Stimulated activated CD4-positive, alpha-beta T cell treated with anti-CD3 and anti-CD28 coated beads, TNF-alpha, amount 100 ng/mL, for 24 hours (primary cell): ENCODE measurements around the gene TTC7B.

Experiments used
- DNase-seq, 3 experiments: peaks; one replicate each; pipeline ENCODE4 v3.0.0-alpha.2; 2020; ENCODE audit warnings: low read depth in 3 of 3

Gene TTC7B

GRCh38 chr14:90617961-90618360 is 198.3 kb downstream of the TTC7B start:
- DNase-seq: no peak

DNA sequence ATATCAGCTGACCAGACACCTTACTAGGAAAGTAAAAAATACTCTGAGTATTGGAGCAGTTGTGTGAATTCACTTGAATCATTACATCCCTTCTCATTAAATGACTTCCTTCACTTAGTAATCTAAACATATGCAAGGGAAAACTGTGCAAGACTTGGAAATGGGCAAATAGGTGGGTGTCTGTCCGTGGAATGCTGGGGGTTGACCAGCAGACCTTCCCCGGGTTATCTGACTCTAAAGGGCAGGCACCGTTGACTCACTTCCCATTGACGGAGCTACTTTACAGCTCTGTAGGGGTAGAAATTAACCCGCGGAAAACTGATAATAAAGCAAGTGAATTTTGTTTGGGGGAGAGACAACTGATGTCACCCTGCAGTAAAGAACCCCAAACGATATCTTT is 199.3 kb downstream of the TTC7B start:
- no peak for DNase-seq

DNA sequence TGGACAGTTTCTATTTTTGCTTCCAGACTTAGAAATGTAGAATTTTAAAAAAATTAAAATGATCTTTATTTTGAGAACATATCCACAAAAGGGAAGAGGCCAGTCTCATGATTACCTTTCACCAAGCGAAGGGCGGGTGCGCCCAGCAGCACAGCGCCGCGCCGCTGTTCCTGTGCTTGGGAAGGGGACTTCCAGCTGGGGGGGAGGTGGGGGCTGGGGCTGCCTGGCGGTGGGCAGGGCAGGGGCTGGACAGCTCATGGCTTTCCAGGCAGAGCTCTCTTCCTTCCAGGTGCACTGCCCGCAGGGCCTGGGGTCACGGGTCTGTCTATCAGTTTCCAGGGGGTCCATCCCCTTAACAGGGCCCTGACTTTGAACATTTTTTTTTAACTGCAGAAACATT is 199.9 kb downstream of the TTC7B start:
- DNase-seq: no peak

DNA sequence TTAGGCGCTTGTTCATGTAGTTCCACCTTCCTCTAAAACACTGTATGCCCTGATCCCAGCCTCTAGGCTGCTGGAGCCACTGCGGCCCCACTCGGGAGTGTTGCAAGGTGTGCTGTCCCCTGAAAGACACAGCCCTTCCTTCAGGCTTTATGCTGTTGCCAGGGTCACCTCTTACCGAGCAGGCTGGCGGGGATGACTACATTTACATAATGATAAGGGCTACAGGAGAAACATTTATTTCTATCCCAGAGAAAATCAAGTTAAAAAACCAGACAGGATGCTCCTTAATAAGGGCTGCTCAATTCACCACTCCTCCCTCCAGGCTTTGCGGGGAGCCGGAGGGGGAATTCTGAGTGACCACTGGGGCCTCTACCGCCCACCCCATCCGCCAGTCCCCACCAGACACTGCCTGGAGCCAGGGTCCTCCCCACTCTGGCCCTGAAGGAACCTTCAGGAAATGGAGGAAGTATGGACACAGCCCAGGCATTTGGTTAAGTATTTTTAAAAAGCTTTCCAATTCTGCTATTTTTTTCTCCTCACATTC is 200.6 kb downstream of the TTC7B start:
- no peak for DNase-seq

DNA sequence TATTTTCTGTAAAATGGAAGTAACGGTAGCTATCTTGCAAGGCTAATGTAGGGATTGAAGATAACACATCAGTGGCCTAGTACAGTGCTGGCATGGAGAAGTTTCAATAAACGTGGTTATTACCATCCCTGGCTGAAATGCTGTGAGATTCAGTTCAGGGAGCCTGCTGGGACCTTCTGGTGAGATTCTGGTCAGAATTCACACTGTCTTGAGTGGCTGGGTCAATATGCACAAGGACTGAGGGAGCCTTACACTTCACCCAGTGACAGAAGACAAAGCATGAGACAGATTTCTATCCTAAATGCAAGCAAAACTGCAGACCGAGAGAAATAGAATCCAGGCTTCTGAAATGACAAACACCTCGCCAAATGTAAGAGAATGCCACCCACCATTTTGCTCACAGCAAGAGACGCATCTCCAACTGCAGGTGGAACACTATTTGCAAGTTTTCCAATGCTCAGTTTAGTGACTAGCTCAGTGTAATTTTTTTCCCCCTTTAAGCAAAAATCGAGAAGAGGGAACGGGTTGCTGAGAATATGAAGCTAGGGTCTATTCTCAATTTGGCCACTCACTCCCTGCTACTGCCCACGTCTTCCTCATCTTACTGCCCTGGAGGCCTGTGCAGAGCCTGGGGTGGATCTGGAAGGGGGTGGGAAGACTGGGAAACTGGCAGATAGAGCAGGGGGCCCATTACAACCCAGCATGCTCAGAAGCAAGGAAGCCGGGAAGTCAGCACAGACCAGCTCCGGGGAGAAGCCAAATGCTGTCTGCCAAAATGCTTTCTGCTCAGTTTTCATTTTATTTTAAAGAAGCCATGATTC is 201.3 kb downstream of the TTC7B start:
- no peak for DNase-seq

GRCh38 chr14:90613997-90614396 is 202.2 kb downstream of the TTC7B start:
- no peak for DNase-seq

- no peak for DNase-seq
These were observed 202.8 kb downstream of the TTC7B start for GRCh38 chr14:90613453-90613852.

DNA sequence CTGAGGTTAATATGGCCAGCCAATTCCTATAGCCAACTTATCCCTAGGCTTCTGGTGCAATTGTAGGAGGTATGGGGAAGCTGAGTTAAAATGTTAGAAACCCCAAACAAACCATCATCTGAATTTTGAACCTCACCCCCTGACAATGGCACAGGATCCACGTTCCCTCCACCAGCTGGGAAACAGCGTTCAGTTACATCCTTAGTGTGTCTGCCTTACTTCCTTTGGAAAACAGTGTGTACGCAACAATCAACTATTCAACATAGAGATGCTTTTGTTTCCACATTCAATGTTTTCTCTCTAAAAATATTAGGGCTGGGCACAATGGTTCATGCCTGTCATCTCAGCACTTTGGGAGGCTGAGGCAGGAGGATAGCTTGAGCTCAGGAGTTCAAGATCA is 203.4 kb downstream of the TTC7B start:
- no peak for DNase-seq

- DNase-seq: no peak
These were observed 204.3 kb downstream of the TTC7B start for GRCh38 chr14:90611936-90612335.

DNA sequence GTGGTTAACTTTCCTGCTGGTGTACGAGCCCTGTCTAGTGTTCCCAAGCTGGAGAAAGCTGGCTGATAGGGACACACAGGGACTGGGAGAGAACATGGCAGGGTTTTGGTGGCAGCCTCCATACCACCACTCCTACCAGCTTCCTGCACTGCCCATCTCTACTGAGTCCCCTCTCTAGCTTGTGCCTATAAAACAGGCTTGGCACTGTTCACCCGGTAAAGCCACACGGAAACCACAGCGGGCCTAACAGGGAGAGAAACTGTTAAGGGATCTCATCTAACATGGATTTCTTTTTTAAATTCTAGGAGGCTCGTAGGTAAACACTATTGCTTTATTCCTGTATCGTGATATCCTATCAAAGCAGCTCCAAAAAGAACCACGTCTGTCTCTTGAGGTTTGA is 204.7 kb downstream of the TTC7B start:
- DNase-seq: no peak

GRCh38 chr14:90610346-90611040 is 205.7 kb downstream of the TTC7B start:
- no peak for DNase-seq

- DNase-seq: no peak
These were observed 206.9 kb downstream of the TTC7B start for GRCh38 chr14:90609376-90609775.

DNA sequence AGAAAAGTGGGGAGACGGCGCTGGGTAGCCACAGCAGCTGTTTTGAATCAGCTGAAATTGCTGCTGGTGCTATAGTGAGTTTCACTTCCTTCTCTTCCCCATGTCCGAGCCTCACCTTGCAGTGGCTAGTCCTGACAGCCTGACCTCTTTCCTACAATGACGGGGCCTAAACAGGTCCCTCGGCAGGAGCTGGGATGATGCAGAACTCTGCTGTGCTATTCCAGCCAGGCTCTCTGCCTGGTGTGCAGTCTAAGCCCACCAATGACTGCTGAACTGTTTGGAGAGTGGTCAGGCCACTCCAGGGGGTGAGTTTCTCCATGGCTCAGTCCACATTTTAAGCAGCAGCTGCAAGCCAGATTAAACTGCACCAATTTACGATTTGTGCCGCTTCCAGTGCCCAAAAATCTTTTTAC is 207.3 kb downstream of the TTC7B start:
- DNase-seq: no peak

- no peak for DNase-seq
These were observed 207.9 kb downstream of the TTC7B start for GRCh38 chr14:90608281-90608680.

GRCh38 chr14:90607141-90607540 is 209.1 kb downstream of the TTC7B start:
- no peak for DNase-seq

- DNase-seq: no peak
These were observed 209.8 kb downstream of the TTC7B start for GRCh38 chr14:90606434-90606833.

GRCh38 chr14:90605430-90605829 is 210.8 kb downstream of the TTC7B start:
- no peak for DNase-seq

- no peak for DNase-seq
These were observed 211.9 kb downstream of the TTC7B start for GRCh38 chr14:90604356-90604755.

DNA sequence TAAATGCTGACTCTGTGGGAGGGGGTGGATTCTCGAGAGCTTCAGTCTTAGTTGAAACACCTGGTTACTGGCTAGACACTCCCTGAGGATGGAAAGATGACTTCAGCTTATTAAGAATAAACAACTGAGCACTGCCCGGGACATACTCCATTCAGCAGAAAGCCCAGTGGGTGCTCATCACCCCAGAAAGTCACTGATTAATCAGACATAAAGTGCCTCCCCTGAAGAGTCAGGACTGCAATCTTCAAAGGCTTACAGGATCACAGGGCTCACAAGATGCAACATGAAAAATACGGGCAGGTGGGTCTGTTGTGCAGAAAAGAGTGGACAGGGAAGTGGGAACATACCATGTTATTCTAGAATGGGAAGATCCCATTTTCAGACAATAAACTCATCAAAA is 212.4 kb downstream of the TTC7B start:
- DNase-seq: no peak

DNA sequence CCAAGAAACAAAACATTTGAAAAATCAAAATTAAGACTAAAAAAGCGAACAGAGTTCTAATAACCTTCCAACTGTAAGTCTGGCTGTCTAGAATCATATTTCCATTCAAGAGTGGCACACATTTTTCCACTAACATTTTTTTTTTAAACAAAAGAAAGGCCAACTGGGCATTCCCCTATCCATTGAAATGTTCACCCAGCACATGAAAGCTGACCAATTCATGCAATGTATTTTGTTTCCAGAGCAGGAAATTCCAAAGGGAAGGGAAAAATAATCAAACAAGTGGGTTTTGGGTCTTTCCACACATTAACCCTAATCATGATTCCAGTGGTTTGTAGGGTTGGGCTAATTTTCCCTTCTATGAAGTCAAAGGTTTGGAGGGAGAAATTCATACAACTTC is 212.9 kb downstream of the TTC7B start:
- no peak for DNase-seq

DNA sequence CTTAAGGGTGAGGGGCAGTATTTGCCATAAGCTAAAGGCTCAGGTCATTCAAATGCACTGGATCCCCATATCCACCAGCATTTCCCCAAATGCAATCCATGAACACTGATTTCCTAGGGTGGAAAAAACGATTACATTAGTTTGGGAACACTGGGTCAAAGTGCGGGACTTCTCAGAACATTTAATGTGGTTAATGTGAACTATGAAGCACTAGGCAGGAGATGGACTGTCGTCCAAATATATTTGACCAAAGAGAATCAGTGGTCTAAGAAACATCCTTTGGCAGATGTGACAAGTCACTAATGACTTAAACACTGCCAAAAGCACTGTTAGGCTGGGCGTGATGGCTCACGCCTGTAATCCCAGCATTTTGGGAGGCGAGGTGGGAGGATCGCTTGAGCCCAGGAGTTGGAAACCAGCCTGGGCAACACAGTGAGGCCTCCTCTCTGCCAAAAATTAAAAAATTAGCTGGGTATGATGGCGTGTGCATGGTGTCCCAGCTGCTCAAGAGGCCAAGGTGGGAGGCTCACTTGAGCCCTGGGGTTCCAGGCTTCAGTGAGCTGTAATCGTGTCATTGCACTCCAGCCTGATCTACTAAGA is 214.0 kb downstream of the TTC7B start:
- DNase-seq: no peak

- no peak for DNase-seq
These were observed 214.7 kb downstream of the TTC7B start for GRCh38 chr14:90601563-90601962.

GRCh38 chr14:90600619-90601018 is 215.6 kb downstream of the TTC7B start:
- DNase-seq: no peak
